HuH-7 (cell line): ENCODE results near the gene HEATR3.

ENCODE experiments used
- DNase-seq: peaks from one replicate; pipeline ENCODE4 v3.0.0; 2011; ENCODE audit warnings: low spot score

Gene HEATR3

DNA sequence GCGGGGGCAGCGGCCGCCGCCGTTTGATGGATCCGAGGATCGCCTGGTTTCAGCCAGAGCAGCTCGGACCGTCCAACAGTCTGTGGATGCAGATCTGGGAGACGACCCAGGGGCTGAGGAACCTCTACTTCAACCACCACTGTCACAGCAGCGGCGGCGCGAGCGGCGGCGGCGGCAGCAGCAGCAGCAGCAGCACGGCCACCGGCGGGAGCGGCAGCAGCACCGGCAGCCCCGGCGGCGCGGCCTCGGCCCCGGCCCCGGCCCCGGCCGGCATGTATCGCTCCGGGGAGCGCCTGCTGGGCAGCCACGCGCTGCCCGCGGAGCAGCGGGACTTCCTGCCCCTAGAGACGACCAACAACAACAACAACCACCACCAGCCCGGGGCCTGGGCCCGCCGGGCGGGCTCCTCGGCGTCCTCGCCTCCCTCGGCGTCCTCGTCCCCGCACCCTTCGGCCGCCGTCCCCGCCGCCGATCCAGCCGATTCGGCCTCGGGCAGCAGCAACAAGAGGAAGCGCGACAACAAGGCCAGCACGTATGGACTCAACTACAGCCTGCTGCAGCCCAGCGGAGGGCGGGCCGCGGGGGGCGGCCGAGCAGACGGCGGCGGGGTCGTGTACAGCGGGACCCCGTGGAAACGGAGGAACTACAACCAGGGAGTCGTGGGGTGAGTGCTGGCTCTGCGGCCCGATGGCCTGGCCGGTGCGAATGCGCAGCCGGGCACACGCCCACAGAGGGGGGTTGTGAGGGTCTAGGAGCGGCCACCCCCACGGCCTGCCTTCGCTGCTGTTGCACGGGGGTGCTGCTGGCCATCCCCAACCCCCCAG lies 88.0 kb downstream of the HEATR3 start:
- DNase-seq, result peak; percentile 15

DNA sequence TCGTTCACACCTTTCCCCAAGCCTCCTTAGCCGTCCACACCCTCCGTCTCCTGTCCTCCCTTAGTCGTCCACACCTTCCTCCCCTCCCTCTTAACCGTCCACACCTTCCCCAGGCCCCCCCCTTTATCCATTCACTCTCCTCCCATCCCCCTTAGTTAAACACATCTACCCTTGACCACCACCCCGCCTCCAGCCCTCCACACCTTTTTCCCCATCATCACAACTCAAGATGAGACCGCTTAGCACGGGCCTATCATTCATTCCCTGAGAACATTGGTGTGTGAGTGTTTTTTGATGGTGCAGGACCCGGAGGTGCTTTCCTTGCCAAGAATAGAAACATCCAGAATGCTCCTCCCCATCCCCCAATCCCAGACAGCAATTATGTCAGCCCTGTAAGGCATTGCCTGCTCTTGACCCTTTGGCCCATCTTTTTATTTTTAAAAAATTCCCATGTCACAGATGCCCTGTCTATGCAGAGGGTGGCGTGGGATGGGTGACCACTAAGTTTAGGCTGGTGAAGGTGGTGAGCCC lies 88.7 kb downstream of the HEATR3 start:
- peak; percentile 20 for DNase-seq

DNA sequence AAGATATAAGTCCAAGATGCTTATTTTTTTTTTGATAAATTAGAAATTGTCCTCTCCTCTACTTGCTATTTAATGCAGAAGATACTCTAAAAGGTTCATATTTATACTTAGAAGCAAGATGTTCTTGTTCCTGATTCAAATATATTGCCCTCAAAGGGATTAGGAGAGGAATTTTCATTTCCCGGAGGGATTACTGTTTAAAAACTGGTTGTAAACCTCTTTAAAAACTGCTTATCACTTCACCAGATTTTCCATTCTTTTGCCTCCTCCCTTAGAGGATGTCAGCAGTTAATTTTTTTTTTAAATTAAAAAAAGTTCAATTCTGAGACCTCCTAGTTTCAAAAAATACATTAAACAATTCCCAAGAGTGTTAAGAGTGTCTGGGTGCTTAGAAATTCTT lies 90.2 kb downstream of the HEATR3 start:
- DNase-seq, result no peak
